Ishikawa (cell line): ENCODE data around the gene SHC1.

Experiments used
- CEBPB ChIP-seq: IDR thresholded peaks from 2 replicates; pipeline ENCODE4 v1.6.1; 2012
- CREB1 ChIP-seq: IDR thresholded peaks from 2 replicates; pipeline ENCODE4 v1.6.1; 2012; ENCODE audit warnings: low read depth
- EGR1 ChIP-seq: IDR thresholded peaks from 2 replicates; pipeline ENCODE4 v1.6.1; 2012
- EP300 ChIP-seq: IDR thresholded peaks from 2 replicates; pipeline ENCODE4 v1.6.1; 2012; ENCODE audit warnings: borderline replicate concordance
- FOXM1 ChIP-seq: IDR thresholded peaks from 2 replicates; pipeline ENCODE4 v1.6.1; 2012; ENCODE audit warnings: low read depth, borderline replicate concordance
- NFIC ChIP-seq: IDR thresholded peaks from 2 replicates; pipeline ENCODE4 v1.6.1; 2012
- RAD21 ChIP-seq: IDR thresholded peaks from 2 replicates; pipeline ENCODE4 v1.6.1; 2012; ENCODE audit warnings: low read depth
- TAF1 ChIP-seq: IDR thresholded peaks from 2 replicates; pipeline ENCODE4 v1.6.1; 2012; ENCODE audit warnings: low read depth, mild to moderate bottlenecking
- TCF12 ChIP-seq: IDR thresholded peaks from 2 replicates; pipeline ENCODE4 v1.6.1; 2012; ENCODE audit warnings: low read depth
- TEAD4 ChIP-seq: IDR thresholded peaks from 2 replicates; pipeline ENCODE4 v1.6.1; 2012
- YY1 ChIP-seq: IDR thresholded peaks from 2 replicates; pipeline ENCODE4 v1.6.1; 2012; ENCODE audit warnings: low read depth
- ZBTB7A ChIP-seq: IDR thresholded peaks from 2 replicates; pipeline ENCODE4 v1.6.1; 2012; ENCODE audit warnings: low read depth
- TF ChIP-seq, protein P1 (sequence below): IDR thresholded peaks from 2 replicates; pipeline ENCODE4 v1.6.1; 2012
- TF ChIP-seq, protein P2 (sequence below): IDR thresholded peaks from 2 replicates; pipeline ENCODE4 v1.6.1; 2012; ENCODE audit warnings: low read depth, mild to moderate bottlenecking
- TF ChIP-seq, protein P3 (sequence below): IDR thresholded peaks from 2 replicates; pipeline ENCODE4 v1.6.1; 2012

SHC1 gene

DNA sequence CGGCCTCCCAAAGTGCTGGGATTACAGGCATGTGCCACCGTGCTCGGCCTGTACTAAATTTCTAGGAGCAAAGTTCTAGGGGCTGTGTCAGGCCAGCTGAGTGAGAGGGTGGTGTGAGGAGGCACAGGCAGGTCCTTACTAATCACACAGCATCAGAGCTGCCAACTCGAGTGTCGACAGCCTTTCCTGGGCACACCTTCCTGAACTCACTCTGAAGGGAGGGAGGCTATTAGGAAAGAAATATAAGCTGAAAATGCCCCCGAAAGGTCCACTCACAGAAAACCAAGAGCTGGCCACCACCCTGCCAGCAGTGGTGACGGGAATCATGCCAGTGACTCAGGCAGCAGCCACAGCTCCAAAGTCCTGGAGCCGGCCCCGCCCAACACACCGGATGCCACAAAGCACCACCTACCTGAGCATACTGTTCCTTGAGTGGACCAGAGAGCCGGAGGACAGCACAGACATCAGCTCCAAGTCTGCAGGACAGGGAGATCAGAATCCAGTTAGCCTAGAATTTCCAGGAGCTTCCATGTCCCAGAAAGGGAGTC, 38.5 kb downstream of the SHC1 start:
- TF ChIP-seq, protein P1, sequence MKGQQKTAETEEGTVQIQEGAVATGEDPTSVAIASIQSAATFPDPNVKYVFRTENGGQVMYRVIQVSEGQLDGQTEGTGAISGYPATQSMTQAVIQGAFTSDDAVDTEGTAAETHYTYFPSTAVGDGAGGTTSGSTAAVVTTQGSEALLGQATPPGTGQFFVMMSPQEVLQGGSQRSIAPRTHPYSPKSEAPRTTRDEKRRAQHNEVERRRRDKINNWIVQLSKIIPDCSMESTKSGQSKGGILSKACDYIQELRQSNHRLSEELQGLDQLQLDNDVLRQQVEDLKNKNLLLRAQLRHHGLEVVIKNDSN, result no peak
- TF ChIP-seq EGR1 (no peak), ZBTB7A (no peak), CEBPB (no peak), TEAD4 (no peak), TAF1 (no peak), NFIC (no peak), YY1 (no peak), EP300 (no peak), CREB1 (no peak), RAD21 (no peak), FOXM1 (no peak), TCF12 (no peak)
- TF ChIP-seq, protein P2, sequence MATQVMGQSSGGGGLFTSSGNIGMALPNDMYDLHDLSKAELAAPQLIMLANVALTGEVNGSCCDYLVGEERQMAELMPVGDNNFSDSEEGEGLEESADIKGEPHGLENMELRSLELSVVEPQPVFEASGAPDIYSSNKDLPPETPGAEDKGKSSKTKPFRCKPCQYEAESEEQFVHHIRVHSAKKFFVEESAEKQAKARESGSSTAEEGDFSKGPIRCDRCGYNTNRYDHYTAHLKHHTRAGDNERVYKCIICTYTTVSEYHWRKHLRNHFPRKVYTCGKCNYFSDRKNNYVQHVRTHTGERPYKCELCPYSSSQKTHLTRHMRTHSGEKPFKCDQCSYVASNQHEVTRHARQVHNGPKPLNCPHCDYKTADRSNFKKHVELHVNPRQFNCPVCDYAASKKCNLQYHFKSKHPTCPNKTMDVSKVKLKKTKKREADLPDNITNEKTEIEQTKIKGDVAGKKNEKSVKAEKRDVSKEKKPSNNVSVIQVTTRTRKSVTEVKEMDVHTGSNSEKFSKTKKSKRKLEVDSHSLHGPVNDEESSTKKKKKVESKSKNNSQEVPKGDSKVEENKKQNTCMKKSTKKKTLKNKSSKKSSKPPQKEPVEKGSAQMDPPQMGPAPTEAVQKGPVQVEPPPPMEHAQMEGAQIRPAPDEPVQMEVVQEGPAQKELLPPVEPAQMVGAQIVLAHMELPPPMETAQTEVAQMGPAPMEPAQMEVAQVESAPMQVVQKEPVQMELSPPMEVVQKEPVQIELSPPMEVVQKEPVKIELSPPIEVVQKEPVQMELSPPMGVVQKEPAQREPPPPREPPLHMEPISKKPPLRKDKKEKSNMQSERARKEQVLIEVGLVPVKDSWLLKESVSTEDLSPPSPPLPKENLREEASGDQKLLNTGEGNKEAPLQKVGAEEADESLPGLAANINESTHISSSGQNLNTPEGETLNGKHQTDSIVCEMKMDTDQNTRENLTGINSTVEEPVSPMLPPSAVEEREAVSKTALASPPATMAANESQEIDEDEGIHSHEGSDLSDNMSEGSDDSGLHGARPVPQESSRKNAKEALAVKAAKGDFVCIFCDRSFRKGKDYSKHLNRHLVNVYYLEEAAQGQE, result no peak
- TF ChIP-seq, protein P3, sequence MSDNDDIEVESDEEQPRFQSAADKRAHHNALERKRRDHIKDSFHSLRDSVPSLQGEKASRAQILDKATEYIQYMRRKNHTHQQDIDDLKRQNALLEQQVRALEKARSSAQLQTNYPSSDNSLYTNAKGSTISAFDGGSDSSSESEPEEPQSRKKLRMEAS, result no peak

DNA sequence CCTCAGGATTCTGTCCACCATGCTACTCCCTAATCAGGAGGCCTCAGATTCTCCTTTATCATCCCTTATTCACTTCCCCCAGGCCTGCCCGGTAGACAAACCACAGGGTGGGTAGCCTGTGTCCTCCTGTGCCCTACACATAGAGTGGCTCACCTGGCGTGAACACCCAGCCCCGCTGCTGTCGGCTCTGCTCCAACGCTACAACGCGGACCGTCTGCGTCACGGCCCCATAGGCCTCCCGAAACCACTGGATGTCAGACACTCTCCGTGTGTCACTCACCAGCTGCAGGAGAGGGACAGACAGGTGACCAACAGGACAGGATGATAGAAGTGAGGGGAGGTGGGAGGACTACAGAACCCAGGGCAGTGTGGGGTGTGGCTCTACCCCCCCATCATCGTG, 44.3 kb downstream of the SHC1 start:
- TF ChIP-seq NFIC (no peak), CEBPB (no peak), RAD21 (no peak), TCF12 (no peak), FOXM1 (no peak), ZBTB7A (no peak), CREB1 (no peak), TEAD4 (no peak), YY1 (no peak), TAF1 (no peak), EGR1 (no peak)
- TF ChIP-seq, protein P2, result no peak
- TF ChIP-seq, protein P1, result no peak
- TF ChIP-seq, protein P3, result no peak

DNA sequence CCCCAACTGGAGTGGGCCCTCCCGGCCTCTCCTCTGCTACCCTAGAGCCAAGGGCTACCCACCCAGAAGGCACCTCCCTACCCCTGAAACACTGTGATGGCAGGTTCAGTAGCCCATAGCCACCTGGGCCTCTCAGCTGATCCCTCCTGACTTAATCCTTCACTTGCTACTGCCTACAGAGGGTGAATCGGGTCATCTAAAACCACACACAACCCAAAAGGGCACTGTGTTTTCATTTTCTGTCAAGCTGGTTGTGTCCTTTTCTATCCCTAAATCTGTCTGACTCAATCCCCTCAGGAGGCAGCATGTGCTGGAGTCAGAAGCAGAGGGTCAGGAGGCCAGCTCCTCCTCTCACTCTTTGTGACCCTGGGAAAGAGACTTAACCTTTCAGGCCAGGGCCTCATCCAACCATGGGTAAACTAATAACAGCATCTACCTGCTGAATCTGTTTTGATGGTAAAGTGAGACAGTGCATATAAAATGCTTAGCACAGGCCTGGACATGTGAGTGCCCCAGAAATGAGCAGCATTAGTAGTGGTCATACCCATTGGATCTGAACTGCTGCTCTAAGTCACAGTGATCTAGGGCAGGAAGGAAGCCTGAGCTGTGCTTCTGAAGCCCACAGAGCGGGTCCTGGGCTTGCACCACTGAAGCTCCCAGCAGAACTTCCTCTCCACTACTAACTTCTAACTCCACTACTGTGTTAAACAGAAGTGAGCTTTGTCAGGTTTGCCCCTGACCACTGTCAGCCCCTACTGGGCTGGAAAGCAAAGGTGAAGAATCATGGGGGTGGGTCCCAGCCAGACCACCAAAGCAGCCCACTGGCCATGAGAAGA, 45.0 kb downstream of the SHC1 start:
- TF ChIP-seq TEAD4 (no peak), CREB1 (no peak), TAF1 (no peak), NFIC (no peak), TCF12 (no peak), YY1 (no peak)
- TF ChIP-seq, protein P1, result no peak
- TF ChIP-seq, protein P3, result no peak

DNA sequence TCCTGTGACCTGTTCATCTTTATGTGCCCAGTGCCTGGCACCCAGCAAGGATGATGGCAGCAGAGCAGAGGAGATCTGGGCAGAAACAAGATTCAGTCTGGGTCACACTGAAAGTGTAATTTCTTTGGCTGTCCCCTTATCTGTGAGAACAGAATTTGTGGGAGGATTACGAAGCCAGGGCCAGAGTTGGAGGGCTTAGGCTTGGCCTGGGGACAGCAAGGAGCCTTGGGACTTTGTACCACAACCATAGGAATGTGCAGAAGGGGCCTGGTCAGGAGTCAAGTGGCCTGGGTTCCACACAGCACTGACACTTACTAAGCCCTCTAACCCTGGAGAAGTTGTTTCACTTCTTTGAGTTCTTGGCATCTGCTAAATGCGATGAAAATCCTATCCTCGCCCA, 46.9 kb downstream of the SHC1 start:
- no peak for TF ChIP-seq RAD21
- TF ChIP-seq, protein P2, result no peak
- no peak for TF ChIP-seq CREB1
- no peak for TF ChIP-seq TAF1
- no peak for TF ChIP-seq EP300
- TF ChIP-seq, protein P1, result no peak
- TF ChIP-seq EGR1, result no peak
